OCI-LY3 (cell line): ENCODE measurements around the gene UBC.

Source experiments
- EZH2phosphoT487 ChIP-seq: fragments of 200-600 bp; shearing (Covaris generic); IDR thresholded peaks from 2 replicates; pipeline ENCODE4 v1.6.1; 2018; ENCODE audit warnings: antibody characterized with exemption, mixed run types, low read depth
- TF ChIP-seq, protein P1 (sequence below): fragments of 200-600, 300-600 bp; sonication (generic); IDR thresholded peaks from 2 replicates; pipeline ENCODE4 v1.5.1; 2014; ENCODE audit warnings: antibody characterized with exemption, low read length, low read depth

DNA sequence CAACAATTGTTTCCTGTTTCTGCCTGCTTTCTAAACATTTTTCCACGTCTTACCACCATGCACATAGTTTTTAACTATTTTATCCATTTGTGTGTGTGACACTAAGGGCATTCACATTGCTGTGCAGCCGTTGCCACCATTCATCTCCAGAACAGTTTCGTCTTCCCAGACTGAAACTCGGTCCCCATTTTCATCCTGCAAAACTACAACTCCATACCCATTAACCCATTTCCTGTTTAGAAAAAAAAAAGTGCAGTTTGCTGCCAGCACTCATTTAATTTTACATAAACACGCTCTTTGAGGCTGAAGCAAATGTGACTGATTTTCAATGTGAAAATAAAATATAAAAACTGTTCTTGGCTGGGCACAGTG, 15.5 kb downstream of the UBC start:
- TF ChIP-seq, protein P1, sequence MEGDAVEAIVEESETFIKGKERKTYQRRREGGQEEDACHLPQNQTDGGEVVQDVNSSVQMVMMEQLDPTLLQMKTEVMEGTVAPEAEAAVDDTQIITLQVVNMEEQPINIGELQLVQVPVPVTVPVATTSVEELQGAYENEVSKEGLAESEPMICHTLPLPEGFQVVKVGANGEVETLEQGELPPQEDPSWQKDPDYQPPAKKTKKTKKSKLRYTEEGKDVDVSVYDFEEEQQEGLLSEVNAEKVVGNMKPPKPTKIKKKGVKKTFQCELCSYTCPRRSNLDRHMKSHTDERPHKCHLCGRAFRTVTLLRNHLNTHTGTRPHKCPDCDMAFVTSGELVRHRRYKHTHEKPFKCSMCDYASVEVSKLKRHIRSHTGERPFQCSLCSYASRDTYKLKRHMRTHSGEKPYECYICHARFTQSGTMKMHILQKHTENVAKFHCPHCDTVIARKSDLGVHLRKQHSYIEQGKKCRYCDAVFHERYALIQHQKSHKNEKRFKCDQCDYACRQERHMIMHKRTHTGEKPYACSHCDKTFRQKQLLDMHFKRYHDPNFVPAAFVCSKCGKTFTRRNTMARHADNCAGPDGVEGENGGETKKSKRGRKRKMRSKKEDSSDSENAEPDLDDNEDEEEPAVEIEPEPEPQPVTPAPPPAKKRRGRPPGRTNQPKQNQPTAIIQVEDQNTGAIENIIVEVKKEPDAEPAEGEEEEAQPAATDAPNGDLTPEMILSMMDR = no peak
- no peak for TF ChIP-seq EZH2phosphoT487
